Panc1 (cell line): Measurements from ENCODE around the gene CAV2. TPM values are rescaled to one million over a fixed set of nuclear protein-coding genes. Genes with fewer than 3 reads are reported as not detected.

Experiments
- ATAC-seq: fragments of 200-7000 bp; cut with Tn5 transposase; 2 replicates; pipeline ENCODE4 v1.9.1; 2020; ENCODE audit warnings: mild to moderate bottlenecking, moderate library complexity
- BruUV-seq: library from RNA; stranded (reverse); fragments of 400-500 nt; replicated peaks from 2 replicates; lab custom pipeline; 2021; lab: Mats Ljungman, UMichigan
- CTCF ChIA-PET: fragments of 300-600 bp; sonication (Branson Sonifier 250); formaldehyde crosslinking; loops from one replicate; lab custom pipeline; 2022; ENCODE audit warnings: antibody characterized with exemption; lab: Charles Lee
- POLR2A ChIA-PET: fragments of 300-600 bp; sonication (Branson Sonifier 250); formaldehyde crosslinking; loops from one replicate; lab custom pipeline; 2022; ENCODE audit warnings: antibody characterized with exemption; lab: Charles Lee
- DNase-seq: peaks from one replicate; pipeline ENCODE4 v3.0.0-alpha.2; 2010; ENCODE audit warnings: low read depth, low spot score
- H3K27ac ChIP-seq: 2 replicates; pipeline ENCODE4 v1.5.1; 2011; ENCODE audit warnings: mild to moderate bottlenecking, low read length, inconsistent platforms
- H3K27me3 ChIP-seq: fragments of 200-500 bp; sonication (Bioruptor generic); 2 replicates; pipeline ENCODE4 v1.6.0; 2014; ENCODE audit warnings: low read length, inconsistent platforms; ENCODE audit not compliant: control insufficient read depth, insufficient read depth
- H3K36me3 ChIP-seq: fragments of 200-500 bp; sonication (Bioruptor generic); 2 replicates; pipeline ENCODE4 v1.5.1; 2014; ENCODE audit warnings: inconsistent platforms, mild to moderate bottlenecking, low read length, moderate library complexity; ENCODE audit not compliant: control insufficient read depth, insufficient read depth
- H3K4me1 ChIP-seq: 2 replicates; pipeline ENCODE4 v1.5.1; 2011; ENCODE audit warnings: inconsistent platforms, mild to moderate bottlenecking, low read length, moderate library complexity; ENCODE audit not compliant: control insufficient read depth, insufficient read depth
- H3K4me3 ChIP-seq, 2 experiments: 2 replicates each; pipeline ENCODE4 v1.5.1; 2011 to 2012; ENCODE audit warnings: low read depth in 2 of 2, low read length in 2 of 2, mild to moderate bottlenecking in 2 of 2, inconsistent platforms in 1 of 2, moderate library complexity in 1 of 2
- H3K9me3 ChIP-seq: fragments of 200-500 bp; sonication (Bioruptor generic); 2 replicates; pipeline ENCODE4 v1.5.1; 2014; ENCODE audit warnings: low read depth, mild to moderate bottlenecking, inconsistent platforms, low read length, moderate library complexity; ENCODE audit not compliant: control insufficient read depth, insufficient read depth
- POLR2AphosphoS5 ChIP-seq: IDR thresholded peaks from 2 replicates; pipeline ENCODE4 v1.6.1; 2012; ENCODE audit warnings: mild to moderate bottlenecking, low read depth, low read length, moderate library complexity
- SIN3A ChIP-seq: IDR thresholded peaks from 2 replicates; pipeline ENCODE4 v1.6.1; 2012; ENCODE audit warnings: low read depth, mild to moderate bottlenecking, low read length, moderate library complexity, borderline replicate concordance; ENCODE audit not compliant: insufficient read depth
- TCF7L2 ChIP-seq: IDR thresholded peaks from 2 replicates; pipeline ENCODE4 v1.6.1; 2011; ENCODE audit warnings: mild to moderate bottlenecking, low read depth, low read length, inconsistent platforms
- in situ Hi-C: cut with HindIII; loops from 2 replicates; pipeline ENCODE4 v1.10.0; 2016; ENCODE audit warnings: low sequenced_read_pairs, low pct_unique_long_range_greater_than_20kb
- intact Hi-C: fragments of 100-400 bp; cut with micrococcal nuclease; formaldehyde crosslinking; loops from one replicate; pipeline ENCODE4 v1.10.0; 2022; ENCODE audit not compliant: unreplicated experiment
- total RNA-seq: library from RNA; stranded (reverse); gene quantifications from one replicate; pipeline ENCODE4 v1.2.1, GENCODE V29; 2021; ENCODE audit not compliant: unreplicated experiment
- TF ChIP-seq, protein P1 (sequence below), 2 experiments: IDR thresholded peaks; 2 replicates each; pipeline ENCODE4 v1.6.1; 2011 to 2012; ENCODE audit warnings: low read depth in 2 of 2, control low read depth in 1 of 2, low read length in 1 of 2, mild to moderate bottlenecking in 1 of 2, moderate library complexity in 1 of 2; ENCODE audit not compliant: insufficient read depth in 1 of 2
- TF ChIP-seq, protein P2 (sequence below): fragments of 450-650 bp; IDR thresholded peaks from 2 replicates; pipeline ENCODE4 v1.5.1; 2017; ENCODE audit warnings: mild to moderate bottlenecking

The CAV2 gene
- total RNA-seq, 1 experiment from 2014 or later, result 217 TPM

GRCh38 chr7:116557901-116558300, 58.4 kb downstream of the CAV2 start:
- H3K27me3 ChIP-seq, result no peaks in the 10 kb centered on the region
- TF ChIP-seq SIN3A, result no peak
- TF ChIP-seq, protein P1, sequence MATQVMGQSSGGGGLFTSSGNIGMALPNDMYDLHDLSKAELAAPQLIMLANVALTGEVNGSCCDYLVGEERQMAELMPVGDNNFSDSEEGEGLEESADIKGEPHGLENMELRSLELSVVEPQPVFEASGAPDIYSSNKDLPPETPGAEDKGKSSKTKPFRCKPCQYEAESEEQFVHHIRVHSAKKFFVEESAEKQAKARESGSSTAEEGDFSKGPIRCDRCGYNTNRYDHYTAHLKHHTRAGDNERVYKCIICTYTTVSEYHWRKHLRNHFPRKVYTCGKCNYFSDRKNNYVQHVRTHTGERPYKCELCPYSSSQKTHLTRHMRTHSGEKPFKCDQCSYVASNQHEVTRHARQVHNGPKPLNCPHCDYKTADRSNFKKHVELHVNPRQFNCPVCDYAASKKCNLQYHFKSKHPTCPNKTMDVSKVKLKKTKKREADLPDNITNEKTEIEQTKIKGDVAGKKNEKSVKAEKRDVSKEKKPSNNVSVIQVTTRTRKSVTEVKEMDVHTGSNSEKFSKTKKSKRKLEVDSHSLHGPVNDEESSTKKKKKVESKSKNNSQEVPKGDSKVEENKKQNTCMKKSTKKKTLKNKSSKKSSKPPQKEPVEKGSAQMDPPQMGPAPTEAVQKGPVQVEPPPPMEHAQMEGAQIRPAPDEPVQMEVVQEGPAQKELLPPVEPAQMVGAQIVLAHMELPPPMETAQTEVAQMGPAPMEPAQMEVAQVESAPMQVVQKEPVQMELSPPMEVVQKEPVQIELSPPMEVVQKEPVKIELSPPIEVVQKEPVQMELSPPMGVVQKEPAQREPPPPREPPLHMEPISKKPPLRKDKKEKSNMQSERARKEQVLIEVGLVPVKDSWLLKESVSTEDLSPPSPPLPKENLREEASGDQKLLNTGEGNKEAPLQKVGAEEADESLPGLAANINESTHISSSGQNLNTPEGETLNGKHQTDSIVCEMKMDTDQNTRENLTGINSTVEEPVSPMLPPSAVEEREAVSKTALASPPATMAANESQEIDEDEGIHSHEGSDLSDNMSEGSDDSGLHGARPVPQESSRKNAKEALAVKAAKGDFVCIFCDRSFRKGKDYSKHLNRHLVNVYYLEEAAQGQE (IDR thresholded peaks at IDR 0.05; ENCODE audit: insufficient read depth in 1 of 2, low read depth in 2 of 2, low read length in 1 of 2), result no peak
- TF ChIP-seq POLR2AphosphoS5, result no peak; the same call in 1 of the 2 replicates
- no peak for TF ChIP-seq TCF7L2
- TF ChIP-seq, protein P2, sequence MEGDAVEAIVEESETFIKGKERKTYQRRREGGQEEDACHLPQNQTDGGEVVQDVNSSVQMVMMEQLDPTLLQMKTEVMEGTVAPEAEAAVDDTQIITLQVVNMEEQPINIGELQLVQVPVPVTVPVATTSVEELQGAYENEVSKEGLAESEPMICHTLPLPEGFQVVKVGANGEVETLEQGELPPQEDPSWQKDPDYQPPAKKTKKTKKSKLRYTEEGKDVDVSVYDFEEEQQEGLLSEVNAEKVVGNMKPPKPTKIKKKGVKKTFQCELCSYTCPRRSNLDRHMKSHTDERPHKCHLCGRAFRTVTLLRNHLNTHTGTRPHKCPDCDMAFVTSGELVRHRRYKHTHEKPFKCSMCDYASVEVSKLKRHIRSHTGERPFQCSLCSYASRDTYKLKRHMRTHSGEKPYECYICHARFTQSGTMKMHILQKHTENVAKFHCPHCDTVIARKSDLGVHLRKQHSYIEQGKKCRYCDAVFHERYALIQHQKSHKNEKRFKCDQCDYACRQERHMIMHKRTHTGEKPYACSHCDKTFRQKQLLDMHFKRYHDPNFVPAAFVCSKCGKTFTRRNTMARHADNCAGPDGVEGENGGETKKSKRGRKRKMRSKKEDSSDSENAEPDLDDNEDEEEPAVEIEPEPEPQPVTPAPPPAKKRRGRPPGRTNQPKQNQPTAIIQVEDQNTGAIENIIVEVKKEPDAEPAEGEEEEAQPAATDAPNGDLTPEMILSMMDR, result no peak
- DNase-seq (no peak), ATAC-seq (no peak; the same call in 1 of the 2 replicates)
- ChIA-PET CTCF (interaction anchor here (0.6 kb wide), 1 partner anchor 223 kb away, joined by 5 read pairs; no protein-coding TSS in a partner anchor), POLR2A (no interaction called here)
- in situ Hi-C loops, result no loop called here
- H3K36me3 ChIP-seq, result peaks cover 37% of the 10 kb centered on the region
- no TSS peak for BruUV-seq
- H3K9me3 ChIP-seq, result no peaks in the 10 kb centered on the region
- no peak overlapping the region for H3K27ac ChIP-seq
- intact Hi-C loops, result no loop called here
- no peak overlapping the region for H3K4me3 ChIP-seq
- peaks cover 53% of the 10 kb centered on the region for H3K4me1 ChIP-seq

Other genes with a start within 250 kb of the CAV2 start
- 496 TPM for gene CAV1, start 25.3 kb downstream of the CAV2 start, total RNA-seq
- gene MET, start 172.5 kb downstream of the CAV2 start, total RNA-seq, result 103 TPM